ENCODE measurements around the gene KDM4D.
"Not testable (repeated sequence)": the region's sequence is repeated elsewhere in the genome, so short reads cannot be mapped to it uniquely, and the experiment has no call there.

DNA sequence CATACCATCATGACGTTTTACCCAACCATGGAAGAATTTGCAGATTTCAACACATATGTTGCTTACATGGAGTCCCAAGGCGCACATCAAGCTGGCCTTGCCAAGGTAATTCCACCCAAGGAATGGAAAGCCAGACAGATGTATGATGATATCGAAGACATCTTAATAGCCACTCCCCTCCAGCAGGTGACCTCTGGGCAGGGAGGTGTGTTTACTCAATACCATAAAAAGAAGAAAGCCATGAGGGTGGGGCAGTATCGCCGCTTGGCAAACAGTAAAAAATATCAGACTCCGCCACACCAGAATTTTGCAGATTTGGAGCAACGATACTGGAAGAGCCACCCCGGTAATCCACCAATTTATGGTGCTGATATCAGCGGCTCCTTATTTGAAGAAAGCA lies 52.1 kb downstream of the KDM4D start:
- TF ChIP-seq, protein P1, sequence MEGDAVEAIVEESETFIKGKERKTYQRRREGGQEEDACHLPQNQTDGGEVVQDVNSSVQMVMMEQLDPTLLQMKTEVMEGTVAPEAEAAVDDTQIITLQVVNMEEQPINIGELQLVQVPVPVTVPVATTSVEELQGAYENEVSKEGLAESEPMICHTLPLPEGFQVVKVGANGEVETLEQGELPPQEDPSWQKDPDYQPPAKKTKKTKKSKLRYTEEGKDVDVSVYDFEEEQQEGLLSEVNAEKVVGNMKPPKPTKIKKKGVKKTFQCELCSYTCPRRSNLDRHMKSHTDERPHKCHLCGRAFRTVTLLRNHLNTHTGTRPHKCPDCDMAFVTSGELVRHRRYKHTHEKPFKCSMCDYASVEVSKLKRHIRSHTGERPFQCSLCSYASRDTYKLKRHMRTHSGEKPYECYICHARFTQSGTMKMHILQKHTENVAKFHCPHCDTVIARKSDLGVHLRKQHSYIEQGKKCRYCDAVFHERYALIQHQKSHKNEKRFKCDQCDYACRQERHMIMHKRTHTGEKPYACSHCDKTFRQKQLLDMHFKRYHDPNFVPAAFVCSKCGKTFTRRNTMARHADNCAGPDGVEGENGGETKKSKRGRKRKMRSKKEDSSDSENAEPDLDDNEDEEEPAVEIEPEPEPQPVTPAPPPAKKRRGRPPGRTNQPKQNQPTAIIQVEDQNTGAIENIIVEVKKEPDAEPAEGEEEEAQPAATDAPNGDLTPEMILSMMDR (conservative IDR thresholded peaks at IDR 0.05; ENCODE audit: low read depth, low read length): not testable (repeated sequence)
- not testable (repeated sequence) for TF ChIP-seq POLR2A (IDR thresholded peaks at IDR 0.05; ENCODE audit: low read depth, low read length); CEBPB (IDR thresholded peaks at IDR 0.05; ENCODE audit: low read depth, low read length); MAZ (IDR thresholded peaks at IDR 0.05; ENCODE audit: borderline replicate concordance, low read depth, low read length); SMC3 (IDR thresholded peaks at IDR 0.05; ENCODE audit: low read depth, low read length)
